IMR-90 (cell line): ENCODE measurements around the gene IL36G. TPM values are rescaled to one million over a fixed set of nuclear protein-coding genes. Genes with fewer than 3 reads are reported as not detected.

Experiments
- ATAC-seq: fragments of 200-7000 bp; cut with Tn5 transposase; 2 replicates; pipeline ENCODE4 v1.9.1; 2020; ENCODE audit warnings: low read depth, mild to moderate bottlenecking, moderate library complexity
- BruUV-seq: library from RNA; stranded (reverse); fragments of 400-500 nt; replicated peaks from 2 replicates; lab custom pipeline; 2021; lab: Mats Ljungman, UMichigan
- CTCF ChIA-PET: fragments of 300-600 bp; formaldehyde crosslinking; extraction: SDS; loops from one replicate; lab custom pipeline; 2021; ENCODE audit warnings: antibody characterized with exemption; lab: Yijun Ruan, JAX
- POLR2A ChIA-PET: fragments of 300-600 bp; sonication (Branson Sonifier 250); formaldehyde crosslinking; loops from one replicate; lab custom pipeline; 2022; ENCODE audit warnings: antibody characterized with exemption; ENCODE audit not compliant: unreplicated experiment; lab: Charles Lee
- DNase-seq: peaks from one replicate; pipeline ENCODE4 v3.0.0; 2013
- H2AFZ ChIP-seq: replicated peaks from 2 replicates; pipeline ENCODE3; 2013; ENCODE audit warnings: low read length, mild to moderate bottlenecking; ENCODE audit not compliant: poor library complexity
- H2AK5ac ChIP-seq: 2 replicates; pipeline ENCODE4 v1.6.1; 2013; ENCODE audit warnings: low read depth, low read length, inconsistent platforms
- H2AK9ac ChIP-seq: replicated peaks from 2 replicates; pipeline ENCODE3; 2013; ENCODE audit warnings: mild to moderate bottlenecking, low read depth, low read length, moderate library complexity; ENCODE audit not compliant: poor library complexity
- H2BK120ac ChIP-seq: 2 replicates; pipeline ENCODE4 v1.6.1; 2013; ENCODE audit warnings: low read depth, low read length, inconsistent platforms
- H2BK15ac ChIP-seq: 3 replicates; pipeline ENCODE4 v1.6.1; 2013; ENCODE audit warnings: low read depth, low read length, inconsistent platforms
- H2BK20ac ChIP-seq: 2 replicates; pipeline ENCODE4 v1.6.1; 2013; ENCODE audit warnings: low read depth, mild to moderate bottlenecking, inconsistent platforms, low read length, moderate library complexity
- H2BK5ac ChIP-seq: 2 replicates; pipeline ENCODE4 v1.6.1; 2013; ENCODE audit warnings: mild to moderate bottlenecking, low read depth, low read length, inconsistent platforms; ENCODE audit not compliant: poor library complexity, severe bottlenecking
- H3K14ac ChIP-seq: replicated peaks from 2 replicates; pipeline ENCODE4 v1.6.1; 2013; ENCODE audit warnings: low read depth, low read length, inconsistent platforms
- H3K18ac ChIP-seq: 2 replicates; pipeline ENCODE4 v1.6.1; 2013; ENCODE audit warnings: low read depth, low read length, control low read depth
- H3K23ac ChIP-seq: 2 replicates; pipeline ENCODE4 v1.6.1; 2013; ENCODE audit warnings: low read depth, low read length, inconsistent platforms
- H3K27ac ChIP-seq: 2 replicates; pipeline ENCODE4 v1.5.1; 2013; ENCODE audit warnings: mild to moderate bottlenecking, control low read depth, low read length; ENCODE audit not compliant: insufficient read depth
- H3K27me3 ChIP-seq: 2 replicates; pipeline ENCODE4 v1.6.1; 2013; ENCODE audit warnings: low read length; ENCODE audit not compliant: control insufficient read depth, insufficient read depth
- H3K36me3 ChIP-seq: 2 replicates; pipeline ENCODE4 v1.6.1; 2013; ENCODE audit warnings: low read length, mixed read lengths; ENCODE audit not compliant: control insufficient read depth, insufficient read depth
- H3K4ac ChIP-seq: 2 replicates; pipeline ENCODE4 v1.6.1; 2013; ENCODE audit warnings: low read depth, low read length, inconsistent platforms
- H3K4me1 ChIP-seq: 2 replicates; pipeline ENCODE4 v1.6.1; 2013; ENCODE audit warnings: low read length, mixed read lengths; ENCODE audit not compliant: control insufficient read depth, insufficient read depth
- H3K4me2 ChIP-seq: 2 replicates; pipeline ENCODE4 v1.6.1; 2013; ENCODE audit warnings: low read depth, mild to moderate bottlenecking, control low read depth, low read length, moderate library complexity
- H3K4me3 ChIP-seq: 2 replicates; pipeline ENCODE4 v1.5.1; 2013; ENCODE audit warnings: low read depth, mild to moderate bottlenecking, control low read depth, low read length, moderate library complexity; ENCODE audit not compliant: insufficient read depth
- H3K56ac ChIP-seq: 2 replicates; pipeline ENCODE4 v1.6.1; 2013; ENCODE audit warnings: low read length, inconsistent platforms; ENCODE audit not compliant: insufficient read depth; ENCODE audit errors: extremely low read depth
- H3K79me1 ChIP-seq, 2 experiments: 2 replicates each; pipeline ENCODE4 v1.6.1; 2013; ENCODE audit warnings: low read length in 2 of 2, inconsistent platforms in 1 of 2, low read depth in 1 of 2
- H3K9ac ChIP-seq: 2 replicates; pipeline ENCODE4 v1.6.1; 2013; ENCODE audit warnings: low read depth, low read length, control low read depth
- H3K9me1 ChIP-seq: 2 replicates; pipeline ENCODE4 v1.6.1; 2013; ENCODE audit warnings: low read length, inconsistent platforms; ENCODE audit not compliant: insufficient read depth
- H3K9me3 ChIP-seq: 2 replicates; pipeline ENCODE4 v1.6.1; 2013; ENCODE audit warnings: low read length; ENCODE audit not compliant: control insufficient read depth, insufficient read depth
- H4K20me1 ChIP-seq: 2 replicates; pipeline ENCODE4 v1.6.1; 2013; ENCODE audit warnings: low read length, inconsistent platforms; ENCODE audit not compliant: insufficient read depth
- H4K5ac ChIP-seq: 2 replicates; pipeline ENCODE4 v1.6.1; 2013; ENCODE audit warnings: mild to moderate bottlenecking, low read depth, low read length, control low read depth
- H4K8ac ChIP-seq, 2 experiments: 2 replicates each; pipeline ENCODE4 v1.6.1; 2013; ENCODE audit warnings: low read depth in 2 of 2, low read length in 2 of 2, control low read depth in 1 of 2, inconsistent platforms in 1 of 2
- H4K91ac ChIP-seq: 2 replicates; pipeline ENCODE4 v1.6.1; 2013; ENCODE audit warnings: low read depth, low read length, inconsistent platforms; ENCODE audit not compliant: insufficient read depth
- BHLHE40 ChIP-seq: fragments of 150-350 bp; IDR thresholded peaks from 2 replicates; pipeline ENCODE4 v1.6.1; 2016; ENCODE audit warnings: mild to moderate bottlenecking, low read depth, low read length
- CEBPB ChIP-seq: IDR thresholded peaks from 2 replicates; pipeline ENCODE4 v1.6.1; 2012; ENCODE audit warnings: low read depth, low read length, improper control_type of control experiment
- CHD1 ChIP-seq: IDR thresholded peaks from 2 replicates; pipeline ENCODE4 v1.6.1; 2012; ENCODE audit warnings: low read depth, low read length, improper control_type of control experiment
- CTCF ChIP-seq: conservative IDR thresholded peaks from 2 replicates; pipeline ENCODE4 v1.5.1; 2012; ENCODE audit warnings: mild to moderate bottlenecking, low read depth, low read length, improper control_type of control experiment
- ELK1 ChIP-seq: fragments of 150-350 bp; IDR thresholded peaks from 2 replicates; pipeline ENCODE4 v1.6.1; 2016; ENCODE audit warnings: low read depth, mild to moderate bottlenecking, low read length, moderate library complexity, borderline replicate concordance
- FOS ChIP-seq: fragments of 150-350 bp; IDR thresholded peaks from 2 replicates; pipeline ENCODE4 v1.6.1; 2016; ENCODE audit warnings: low read depth, low read length
- MAFK ChIP-seq: IDR thresholded peaks from 2 replicates; pipeline ENCODE4 v1.6.1; 2012; ENCODE audit warnings: low read depth, low read length, improper control_type of control experiment
- MAZ ChIP-seq: IDR thresholded peaks from 2 replicates; pipeline ENCODE4 v1.6.1; 2012; ENCODE audit warnings: low read depth, mild to moderate bottlenecking, low read length, improper control_type of control experiment, moderate library complexity, borderline replicate concordance
- MXI1 ChIP-seq: IDR thresholded peaks from 2 replicates; pipeline ENCODE4 v1.6.1; 2012; ENCODE audit warnings: low read depth, mild to moderate bottlenecking, low read length, moderate library complexity, borderline replicate concordance
- POLR2A ChIP-seq: IDR thresholded peaks from 2 replicates; pipeline ENCODE4 v1.6.1; 2012; ENCODE audit warnings: mild to moderate bottlenecking, low read depth, low read length
- RCOR1 ChIP-seq: IDR thresholded peaks from 2 replicates; pipeline ENCODE4 v1.6.1; 2012; ENCODE audit warnings: mild to moderate bottlenecking, low read length, improper control_type of control experiment; ENCODE audit not compliant: insufficient replicate concordance
- RFX5 ChIP-seq: IDR thresholded peaks from 2 replicates; pipeline ENCODE4 v1.8.0; 2012; ENCODE audit warnings: low read depth, mild to moderate bottlenecking, low read length, moderate library complexity
- SMC3 ChIP-seq: fragments of 150-350 bp; IDR thresholded peaks from 2 replicates; pipeline ENCODE4 v1.6.1; 2016; ENCODE audit warnings: low read depth, mild to moderate bottlenecking, antibody characterized with exemption, low read length, moderate library complexity
- USF2 ChIP-seq: fragments of 150-350 bp; IDR thresholded peaks from 2 replicates; pipeline ENCODE4 v1.6.1; 2017; ENCODE audit warnings: mild to moderate bottlenecking, antibody characterized with exemption, low read length, low read depth
- WGBS, 2 experiments: methylation state at CpG; one replicate each; pipeline versions ENCODE4 v1.1.5 to v1.1.7; 2013; ENCODE audit warnings: missing lambda C conversion rate in 2 of 2; ENCODE audit not compliant: insufficient read length in 1 of 2; ENCODE audit errors: extremely low coverage in 2 of 2; 5-methylcytosine and 5-hydroxymethylcytosine counted together
- dilution Hi-C: fragments of 300-500 bp; cut with HindIII; formaldehyde crosslinking; loops from one replicate; pipeline ENCODE4 v1.14.3; 2018; ENCODE audit warnings: low sequenced_read_pairs; ENCODE audit not compliant: unreplicated experiment
- in situ Hi-C: fragments of 300-500 bp; cut with MboI; formaldehyde crosslinking; loops from 3 replicates; pipeline ENCODE4 v1.14.3; 2019; ENCODE audit warnings: low sequenced_read_pairs, inconsistent platforms, mixed read lengths
- intact Hi-C: fragments of 100-400 bp; cut with micrococcal nuclease; formaldehyde crosslinking; loops from 2 replicates; pipeline ENCODE4 v1.10.0; 2022
- polyA plus RNA-seq, 3 experiments: library from polyadenylated mRNA; depleted of rRNA; stranded (reverse); fragments of >200 nt; gene quantifications; 2 replicates each; pipeline ENCODE4 v1.2.3, GENCODE V29; 2012; ENCODE audit warnings: low replicate concordance in 1 of 3
- total RNA-seq: library from RNA; depleted of rRNA; stranded (reverse); fragments of >200 nt; gene quantifications from 2 replicates; pipeline ENCODE4 v1.2.3, GENCODE V29; 2012

The IL36G gene
- total and polyA plus RNA-seq, 2 of the 4 experiments (the other 2 are of a cell fraction): not detected

GRCh38 chr2:113012436-113013335 is 34.9 kb downstream of the IL36G start:
- H3K56ac ChIP-seq: no peak overlapping the region
- no peaks in the 10 kb centered on the region for H3K36me3 ChIP-seq
- no peak overlapping the region for H4K8ac ChIP-seq
- no peak overlapping the region for H2BK15ac ChIP-seq
- H3K27me3 ChIP-seq: peaks cover 2% of the 10 kb centered on the region; the same call in 1 of the 2 replicates
- no peak overlapping the region for H4K5ac ChIP-seq
- no peak overlapping the region for H3K27ac ChIP-seq
- H2AFZ ChIP-seq: no peak overlapping the region
- no peak overlapping the region for H2BK5ac ChIP-seq
- no peak overlapping the region for H3K4me3 ChIP-seq
- no peak overlapping the region for H3K9ac ChIP-seq
- dilution Hi-C loops (no loop called here), in situ Hi-C loops (no loop called here), intact Hi-C loops (no loop called here)
- no peak overlapping the region for H3K23ac ChIP-seq
- no peak overlapping the region for H3K14ac ChIP-seq
- H2AK9ac ChIP-seq: no peak overlapping the region
- no peak overlapping the region for H3K4ac ChIP-seq
- no peak overlapping the region for H2BK120ac ChIP-seq
- CTCF ChIA-PET: no interaction called here
- BruUV-seq: no TSS peak
- H3K4me1 ChIP-seq: no peaks in the 10 kb centered on the region
- no peak overlapping the region for H4K91ac ChIP-seq
- POLR2A ChIA-PET: no interaction called here
- no peaks in the 10 kb centered on the region for H3K9me1 ChIP-seq
- TF ChIP-seq MAFK (no peak), RCOR1 (no peak), RFX5 (no peak), FOS (no peak), SMC3 (no peak), CTCF (no peak), ELK1 (no peak), CEBPB (no peak), POLR2A (no peak), MAZ (no peak), BHLHE40 (no peak), CHD1 (no peak), USF2 (no peak), MXI1 (no peak)
- H3K79me1 ChIP-seq: no peaks in the 10 kb centered on the region
- WGBS, 2 experiments: 28% methylated on average over 2 of the region's 8 CpGs; no CpG with 5 or more reads in 1 of the 2 experiments
- H3K4me2 ChIP-seq: no peak overlapping the region
- no peaks in the 10 kb centered on the region for H4K20me1 ChIP-seq
- no peak overlapping the region for H2AK5ac ChIP-seq
- DNase-seq (peak; percentile 36), ATAC-seq (no peak)
- no peak overlapping the region for H3K18ac ChIP-seq
- H2BK20ac ChIP-seq: no peak overlapping the region
- no peaks in the 10 kb centered on the region for H3K9me3 ChIP-seq
